Activated CD4-positive, alpha-beta T cell treated with anti-CD3 and anti-CD28 coated beads, Interleukin-10, Interleukin-2, amounts not matched to agents 100 ng/mL and 50 ng/mL, durations not matched to agents 16 hours and 8 hours (primary cell): ENCODE results near the gene ORMDL3.
"Not testable (repeated sequence)": the region's sequence is repeated elsewhere in the genome, so short reads cannot be mapped to it uniquely, and the experiment has no call there.

ENCODE experiments used
- DNase-seq: peaks from one replicate; pipeline ENCODE4 v3.0.0-alpha.2; 2020

The ORMDL3 gene

GRCh38 chr17:39923836-39924690 lies 3.3 kb downstream of the ORMDL3 start:
- DNase-seq, result no peak

GRCh38 chr17:39923230-39923629 lies 4.2 kb downstream of the ORMDL3 start:
- DNase-seq, result no peak

GRCh38 chr17:39922006-39922405 lies 5.4 kb downstream of the ORMDL3 start:
- DNase-seq, result no peak

GRCh38 chr17:39921323-39921722 lies 6.1 kb downstream of the ORMDL3 start:
- DNase-seq, result peak; percentile 42

GRCh38 chr17:39920218-39921210 lies 6.9 kb downstream of the ORMDL3 start:
- DNase-seq, result peak; percentile 63

GRCh38 chr17:39919087-39919683 lies 8.2 kb downstream of the ORMDL3 start:
- DNase-seq, result no peak

- DNase-seq, result no peak
These were observed 10.5 kb downstream of the ORMDL3 start for GRCh38 chr17:39916918-39917317.

GRCh38 chr17:39915559-39915958 lies 11.8 kb downstream of the ORMDL3 start:
- DNase-seq, result peak; percentile 30

- DNase-seq, result no peak
These were observed 13.4 kb downstream of the ORMDL3 start for GRCh38 chr17:39913989-39914388.

- no peak for DNase-seq
These were observed 18.5 kb downstream of the ORMDL3 start for GRCh38 chr17:39908789-39909352.

GRCh38 chr17:39904990-39905288 lies 22.5 kb downstream of the ORMDL3 start:
- no peak for DNase-seq

GRCh38 chr17:39903158-39903884 lies 24.1 kb downstream of the ORMDL3 start:
- DNase-seq, result peak; percentile 71

GRCh38 chr17:39902027-39902426 lies 25.4 kb downstream of the ORMDL3 start:
- DNase-seq, result not testable (repeated sequence)

GRCh38 chr17:39899215-39899614 lies 28.2 kb downstream of the ORMDL3 start:
- no peak for DNase-seq

GRCh38 chr17:39898088-39898487 lies 29.3 kb downstream of the ORMDL3 start:
- DNase-seq, result no peak

- peak; percentile 35 for DNase-seq
These were observed 32.6 kb downstream of the ORMDL3 start for GRCh38 chr17:39894681-39895376.

- no peak for DNase-seq
These were observed 38.2 kb downstream of the ORMDL3 start for GRCh38 chr17:39889200-39889599.

- no peak for DNase-seq
These were observed 40.3 kb downstream of the ORMDL3 start for GRCh38 chr17:39887078-39887477.

- DNase-seq, result not testable (repeated sequence)
These were observed 41.3 kb downstream of the ORMDL3 start for GRCh38 chr17:39886102-39886501.

GRCh38 chr17:39872751-39873150 lies 54.6 kb downstream of the ORMDL3 start:
- DNase-seq, result no peak

- no peak for DNase-seq
These were observed 55.6 kb downstream of the ORMDL3 start for GRCh38 chr17:39871801-39872200.
